MM.1S (cell line): Measurements from ENCODE around the gene SLC4A9.

Experiments
- DNase-seq: peaks from one replicate; pipeline ENCODE4 v3.0.0-alpha.2; 2015
- H2AFZ ChIP-seq: fragments of 300-600 bp; sonication (generic); 2 replicates; pipeline ENCODE4 v1.6.0; 2016; ENCODE audit warnings: antibody characterized with exemption, low read length
- H3F3A ChIP-seq: fragments of 300-600 bp; sonication (generic); 2 replicates; pipeline ENCODE4 v1.6.1; 2016; ENCODE audit warnings: mild to moderate bottlenecking, antibody characterized with exemption, low read length, moderate library complexity, mixed read lengths; ENCODE audit not compliant: insufficient read depth
- H3K27ac ChIP-seq: fragments of 300-600 bp; sonication (generic); 2 replicates; pipeline ENCODE4 v1.5.1; 2016; ENCODE audit warnings: mild to moderate bottlenecking, low read length
- H3K27me3 ChIP-seq: fragments of 300-600 bp; sonication (generic); replicated peaks from 2 replicates; pipeline ENCODE4 v1.6.0; 2016; ENCODE audit warnings: low read length; ENCODE audit not compliant: insufficient read depth
- H3K36me3 ChIP-seq: fragments of 300-600 bp; sonication (generic); replicated peaks from 2 replicates; pipeline ENCODE4 v1.6.1; 2016; ENCODE audit warnings: mild to moderate bottlenecking, low read length, mixed read lengths; ENCODE audit not compliant: insufficient read depth
- H3K4me1 ChIP-seq: fragments of 300-600 bp; sonication (generic); 2 replicates; pipeline ENCODE4 v1.6.1; 2016; ENCODE audit warnings: low read length, mixed read lengths
- H3K4me2 ChIP-seq: fragments of 300-600 bp; sonication (generic); 2 replicates; pipeline ENCODE4 v1.6.0; 2016; ENCODE audit warnings: low read depth, low read length
- H3K4me3 ChIP-seq: fragments of 300-600 bp; sonication (generic); 2 replicates; pipeline ENCODE4 v1.5.1; 2016; ENCODE audit warnings: low read length, mixed read lengths
- H3K79me2 ChIP-seq: fragments of 300-600 bp; sonication (generic); 2 replicates; pipeline ENCODE4 v1.6.1; 2016; ENCODE audit warnings: mixed run types, low read length, mixed read lengths
- H3K9ac ChIP-seq: fragments of 300-600 bp; sonication (generic); 2 replicates; pipeline ENCODE4 v1.6.1; 2016; ENCODE audit warnings: low read length, mixed read lengths
- H3K9me2 ChIP-seq: fragments of 300-600 bp; sonication (generic); replicated peaks from 2 replicates; pipeline ENCODE4 v1.6.1; 2016; ENCODE audit warnings: mild to moderate bottlenecking, low read length, mixed read lengths; ENCODE audit not compliant: insufficient read depth
- H3K9me3 ChIP-seq: fragments of 300-600 bp; sonication (generic); replicated peaks from 2 replicates; pipeline ENCODE4 v1.6.1; 2016; ENCODE audit warnings: mild to moderate bottlenecking, low read length, mixed read lengths; ENCODE audit not compliant: insufficient read depth
- H4K20me1 ChIP-seq: fragments of 300-600 bp; sonication (generic); 2 replicates; pipeline ENCODE4 v1.6.1; 2016; ENCODE audit warnings: mild to moderate bottlenecking, low read length, moderate library complexity, mixed read lengths; ENCODE audit not compliant: insufficient read depth
- CTCF ChIP-seq: fragments of 300-600 bp; sonication (generic); IDR thresholded peaks from 2 replicates; pipeline ENCODE4 v1.5.1; 2016; ENCODE audit warnings: antibody characterized with exemption, low read length, mixed read lengths
- EZH2 ChIP-seq: fragments of 300-600 bp; sonication (generic); optimal IDR thresholded peaks from 2 replicates; pipeline ENCODE3; 2017; ENCODE audit warnings: low read depth, mild to moderate bottlenecking, antibody characterized with exemption, low read length, mixed read lengths
- EZH2phosphoT487 ChIP-seq: fragments of 300-600 bp; sonication (generic); IDR thresholded peaks from 2 replicates; pipeline ENCODE4 v1.6.1; 2018; ENCODE audit warnings: antibody characterized with exemption, low read length

SLC4A9 gene

GRCh38 chr5:140325486-140325885 is 34.5 kb upstream of the SLC4A9 start:
- TF ChIP-seq EZH2 (no peak), CTCF (no peak), EZH2phosphoT487 (no peak)
- no peak overlapping the region for H3K4me2 ChIP-seq
- no peaks in the 10 kb centered on the region for H3K79me2 ChIP-seq
- H3K4me1 ChIP-seq = no peaks in the 10 kb centered on the region
- H3K9me3 ChIP-seq = no peaks in the 10 kb centered on the region
- no peaks in the 10 kb centered on the region for H4K20me1 ChIP-seq
- no peak overlapping the region for H3K9ac ChIP-seq
- H3K9me2 ChIP-seq = no peaks in the 10 kb centered on the region
- H3F3A ChIP-seq = no peaks in the 10 kb centered on the region
- H2AFZ ChIP-seq = no peak overlapping the region
- H3K27ac ChIP-seq = no peak overlapping the region
- DNase-seq = no peak
- H3K4me3 ChIP-seq = no peak overlapping the region
- no peaks in the 10 kb centered on the region; the same call in 1 of the 2 replicates for H3K27me3 ChIP-seq
- no peaks in the 10 kb centered on the region for H3K36me3 ChIP-seq

- no peak overlapping the region for H3K27ac ChIP-seq
- TF ChIP-seq CTCF (no peak), EZH2 (no peak), EZH2phosphoT487 (no peak)
- H2AFZ ChIP-seq = no peak overlapping the region
- no peaks in the 10 kb centered on the region for H3K79me2 ChIP-seq
- H3K9me3 ChIP-seq = no peaks in the 10 kb centered on the region
- no peak overlapping the region for H3K9ac ChIP-seq
- no peaks in the 10 kb centered on the region for H3K36me3 ChIP-seq
- H3F3A ChIP-seq = no peaks in the 10 kb centered on the region
- no peak overlapping the region for H3K4me3 ChIP-seq
- no peaks in the 10 kb centered on the region; the same call in 1 of the 2 replicates for H3K27me3 ChIP-seq
- DNase-seq = no peak
- H3K4me2 ChIP-seq = no peak overlapping the region
- H4K20me1 ChIP-seq = no peaks in the 10 kb centered on the region
- H3K4me1 ChIP-seq = no peaks in the 10 kb centered on the region
- no peaks in the 10 kb centered on the region for H3K9me2 ChIP-seq
Measured at GRCh38 chr5:140327589-140327988, 32.4 kb upstream of the SLC4A9 start.

DNA sequence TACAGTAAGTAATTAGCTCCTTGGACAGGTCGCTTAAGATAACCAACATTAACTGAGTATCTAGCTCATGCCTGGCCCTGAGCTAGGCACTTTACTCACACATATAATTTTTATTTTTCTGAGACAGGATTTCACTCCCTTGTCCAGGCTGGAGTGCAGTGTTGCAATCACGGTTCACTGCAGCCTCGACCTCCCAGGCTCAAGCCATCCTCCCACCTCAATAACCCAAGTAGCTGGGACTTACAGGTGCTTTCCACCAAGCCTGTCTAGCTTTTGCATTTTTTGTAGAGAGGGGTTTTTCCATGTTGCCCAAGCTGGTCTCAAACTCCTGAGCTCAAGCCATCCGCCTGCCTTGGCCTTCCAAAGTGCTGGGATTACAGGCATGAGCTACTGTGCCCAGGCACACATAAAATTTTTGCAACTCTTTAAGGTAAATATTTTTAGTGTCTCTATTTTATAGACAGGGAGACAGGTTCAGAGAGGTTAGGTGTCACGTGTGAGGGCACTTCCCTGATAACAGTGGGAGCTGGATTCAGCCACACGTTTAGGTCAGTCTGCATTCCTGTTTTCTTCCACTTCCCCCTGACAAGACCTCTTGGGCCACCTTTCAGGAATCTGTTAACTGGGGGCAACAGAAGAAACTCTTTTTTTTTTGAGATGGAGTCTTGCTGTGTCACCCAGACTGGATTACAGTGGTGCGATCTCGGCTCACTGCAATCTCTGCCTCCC is 31.8 kb upstream of the SLC4A9 start:
- H3F3A ChIP-seq = no peaks in the 10 kb centered on the region
- TF ChIP-seq CTCF (no peak), EZH2phosphoT487 (no peak), EZH2 (no peak)
- H2AFZ ChIP-seq = no peak overlapping the region
- H3K4me3 ChIP-seq = no peak overlapping the region
- H3K4me1 ChIP-seq = no peaks in the 10 kb centered on the region
- no peaks in the 10 kb centered on the region; the same call in 1 of the 2 replicates for H3K27me3 ChIP-seq
- no peak overlapping the region for H3K4me2 ChIP-seq
- no peaks in the 10 kb centered on the region for H3K36me3 ChIP-seq
- H3K27ac ChIP-seq = no peak overlapping the region
- H4K20me1 ChIP-seq = no peaks in the 10 kb centered on the region
- no peaks in the 10 kb centered on the region for H3K9me2 ChIP-seq
- H3K79me2 ChIP-seq = no peaks in the 10 kb centered on the region
- H3K9me3 ChIP-seq = no peaks in the 10 kb centered on the region
- no peak for DNase-seq
- H3K9ac ChIP-seq = no peak overlapping the region
